ENCODE measurements around the gene FBXO39. TPM values are rescaled to one million over a fixed set of nuclear protein-coding genes. Genes with fewer than 3 reads are reported as not detected.
A peak's percentile ranks its signal among the peaks of the same experiment; 100 is the strongest.
"Not testable (repeated sequence)": the region's sequence is repeated elsewhere in the genome, so short reads cannot be mapped to it uniquely, and the experiment has no call there.

Gene FBXO39
- total and polyA plus RNA-seq, 7 experiments from 2014 or later: 0.27 to 7.4 (median 0.43) TPM

DNA sequence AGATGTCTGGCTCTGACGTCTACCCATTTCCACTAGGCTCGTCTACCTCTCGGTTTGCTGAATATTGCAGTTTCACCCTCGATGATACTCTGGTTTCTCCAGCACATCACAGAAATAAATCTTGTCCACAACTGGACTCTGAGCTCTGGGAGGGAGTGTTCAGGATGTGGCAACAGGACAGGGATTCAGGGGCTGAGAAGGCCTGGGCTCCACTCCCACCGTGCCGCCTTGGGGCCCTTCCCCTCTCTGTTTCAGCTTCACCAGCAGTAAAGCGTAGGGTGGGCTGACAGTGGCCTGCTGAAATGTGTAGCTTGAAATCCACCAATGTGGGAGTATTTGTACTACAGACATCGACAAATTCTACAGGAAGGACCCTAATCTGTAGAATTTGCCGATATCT lies 35.5 kb downstream of the FBXO39 start:
- no peaks in the 10 kb centered on the region for H3K4me1 Mint-ChIP-seq
- POLR2A ChIA-PET: no interaction called here
- DNase-seq (no peak), ATAC-seq (no peak)
- Histone ChIP-seq H3K27me3 (ENCODE audit: control insufficient read depth in 2 of 2, insufficient read depth in 2 of 2, low read length in 2 of 2) (no peaks in the 10 kb centered on the region), H3K4me3 (ENCODE audit: low read length) (no peak overlapping the region), H3K36me3 (ENCODE audit: control insufficient read depth in 2 of 3, insufficient read depth in 3 of 3, low read length in 3 of 3) (no peaks in the 10 kb centered on the region), H3K4me1 (ENCODE audit: control insufficient read depth in 2 of 2, insufficient read depth in 2 of 2, low read length in 2 of 2) (no peaks in the 10 kb centered on the region), H3K9me3 (ENCODE audit: control insufficient read depth in 2 of 3, low read length in 3 of 3) (no peaks in the 10 kb centered on the region), H3K27ac (ENCODE audit: low read depth, low read length) (no peak overlapping the region)
- no peak overlapping the region for H3K27ac Mint-ChIP-seq
- H3K27me3 Mint-ChIP-seq: peaks cover 7 to 34% (median 26%) of the 10 kb centered on the region in 5 donors
- peaks cover 0 to 3% (median 0%) of the 10 kb centered on the region in 5 donors for H3K36me3 Mint-ChIP-seq
- peaks cover 0 to 7% (median 0%) of the 10 kb centered on the region in 11 donors for H3K9me3 Mint-ChIP-seq
- H3K4me3 Mint-ChIP-seq: no peak overlapping the region
- CTCF ChIA-PET: no interaction called here
- intact Hi-C loops (cut with micrococcal nuclease): no loop called here

GRCh38 chr17:6812295-6812694 lies 36.3 kb downstream of the FBXO39 start:
- Histone ChIP-seq H3K4me3 (ENCODE audit: low read length) (no peak overlapping the region), H3K9me3 (ENCODE audit: control insufficient read depth in 2 of 3, low read length in 3 of 3) (no peaks in the 10 kb centered on the region), H3K36me3 (ENCODE audit: control insufficient read depth in 2 of 3, insufficient read depth in 3 of 3, low read length in 3 of 3) (no peaks in the 10 kb centered on the region), H3K27ac (ENCODE audit: low read depth, low read length) (no peak overlapping the region), H3K4me1 (ENCODE audit: control insufficient read depth in 2 of 2, insufficient read depth in 2 of 2, low read length in 2 of 2) (no peaks in the 10 kb centered on the region), H3K27me3 (ENCODE audit: control insufficient read depth in 2 of 2, insufficient read depth in 2 of 2, low read length in 2 of 2) (no peaks in the 10 kb centered on the region)
- Mint-ChIP-seq H3K27ac (no peak overlapping the region), H3K9me3 (peaks cover 0 to 7% (median 2%) of the 10 kb centered on the region in 11 donors), H3K36me3 (peaks cover 0 to 3% (median 0%) of the 10 kb centered on the region in 5 donors), H3K4me1 (no peaks in the 10 kb centered on the region), H3K27me3 (peaks cover 7 to 35% (median 28%) of the 10 kb centered on the region in 5 donors), H3K4me3 (no peak overlapping the region)
- ChIA-PET CTCF (no interaction called here), POLR2A (no interaction called here)
- ATAC-seq (no peak), DNase-seq (no peak)
- intact Hi-C loops (cut with micrococcal nuclease): no loop called here

DNA sequence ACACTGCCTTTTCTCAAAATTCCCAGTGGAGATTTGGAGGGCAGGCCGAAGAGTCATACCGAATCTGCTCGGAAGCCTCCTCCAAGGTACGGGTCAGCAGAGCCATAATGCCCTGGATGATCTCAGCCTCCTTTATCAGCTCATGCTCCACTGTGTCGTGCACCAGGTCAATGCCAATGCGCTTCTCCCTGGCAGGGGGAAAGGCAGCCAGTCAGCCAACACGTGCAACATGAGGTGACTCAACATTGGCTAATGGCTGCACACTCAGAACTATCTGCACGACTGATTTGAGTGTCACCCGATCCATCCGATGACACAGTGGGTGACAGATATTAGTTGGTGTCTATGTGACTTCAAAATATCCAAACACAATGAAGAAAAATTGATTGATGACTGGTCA lies 39.8 kb downstream of the FBXO39 start:
- CTCF ChIA-PET: no interaction called here
- peaks cover 19 to 44% (median 35%) of the 10 kb centered on the region in 5 donors for H3K27me3 Mint-ChIP-seq

DNA sequence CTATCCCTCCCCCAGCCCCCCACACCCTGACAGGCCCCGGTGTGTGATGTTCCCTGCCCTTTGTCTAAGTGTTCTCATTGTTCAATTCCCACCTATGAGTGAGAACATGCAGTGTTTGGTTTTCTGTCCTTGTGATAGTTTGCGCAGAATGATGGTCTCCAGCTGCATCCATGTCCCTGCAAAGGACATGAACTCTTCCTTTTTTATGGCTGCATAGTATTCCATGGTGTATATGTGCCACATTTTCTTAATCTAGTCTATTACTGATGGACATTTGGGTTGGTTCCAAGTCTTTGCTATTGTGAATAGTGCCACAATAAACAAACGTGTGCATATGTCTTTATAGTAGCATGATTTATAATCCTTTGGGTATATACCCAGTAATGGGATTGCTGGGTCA lies 40.4 kb downstream of the FBXO39 start:
- H3K4me1 Mint-ChIP-seq; H3K9me3 ChIP-seq (ENCODE audit: control insufficient read depth in 2 of 3, low read length in 3 of 3); H3K36me3 Mint-ChIP-seq; H3K27ac ChIP-seq (ENCODE audit: low read depth, low read length); H3K36me3 ChIP-seq (ENCODE audit: control insufficient read depth in 2 of 3, insufficient read depth in 3 of 3, low read length in 3 of 3); H3K27me3 ChIP-seq (ENCODE audit: control insufficient read depth in 2 of 2, insufficient read depth in 2 of 2, low read length in 2 of 2); H3K9me3 Mint-ChIP-seq; POLR2A ChIA-PET; H3K4me1 ChIP-seq (ENCODE audit: control insufficient read depth in 2 of 2, insufficient read depth in 2 of 2, low read length in 2 of 2); H3K4me3 Mint-ChIP-seq; intact Hi-C loops (cut with micrococcal nuclease); CTCF ChIA-PET; H3K27ac Mint-ChIP-seq; ATAC-seq; H3K4me3 ChIP-seq (ENCODE audit: low read length); DNase-seq: not testable (repeated sequence)
- H3K27me3 Mint-ChIP-seq: peaks cover 24 to 46% (median 37%) of the 10 kb centered on the region in 5 donors

More for the DNA sequence above, 39.8 kb downstream of the FBXO39 start:
- no peak for ATAC-seq
- no peaks in the 10 kb centered on the region for H3K36me3 ChIP-seq (ENCODE audit: control insufficient read depth in 2 of 3, insufficient read depth in 3 of 3, low read length in 3 of 3)
- intact Hi-C loops (cut with micrococcal nuclease): no loop called here
- POLR2A ChIA-PET: no interaction called here
- no peak overlapping the region for H3K4me3 ChIP-seq (ENCODE audit: low read length)
- H3K27me3 ChIP-seq (ENCODE audit: control insufficient read depth in 2 of 2, insufficient read depth in 2 of 2, low read length in 2 of 2): no peaks in the 10 kb centered on the region
- Mint-ChIP-seq H3K4me1 (no peaks in the 10 kb centered on the region), H3K9me3 (peaks cover 0 to 4% (median 0%) of the 10 kb centered on the region in 11 donors), H3K27ac (no peak overlapping the region), H3K4me3 (no peak overlapping the region), H3K36me3 (peaks cover 0 to 3% (median 0%) of the 10 kb centered on the region in 5 donors)
- no peaks in the 10 kb centered on the region for H3K9me3 ChIP-seq (ENCODE audit: control insufficient read depth in 2 of 3, low read length in 3 of 3)
- H3K27ac ChIP-seq (ENCODE audit: low read depth, low read length): no peak overlapping the region
- DNase-seq: no peak
- H3K4me1 ChIP-seq (ENCODE audit: control insufficient read depth in 2 of 2, insufficient read depth in 2 of 2, low read length in 2 of 2): no peaks in the 10 kb centered on the region

DNA sequence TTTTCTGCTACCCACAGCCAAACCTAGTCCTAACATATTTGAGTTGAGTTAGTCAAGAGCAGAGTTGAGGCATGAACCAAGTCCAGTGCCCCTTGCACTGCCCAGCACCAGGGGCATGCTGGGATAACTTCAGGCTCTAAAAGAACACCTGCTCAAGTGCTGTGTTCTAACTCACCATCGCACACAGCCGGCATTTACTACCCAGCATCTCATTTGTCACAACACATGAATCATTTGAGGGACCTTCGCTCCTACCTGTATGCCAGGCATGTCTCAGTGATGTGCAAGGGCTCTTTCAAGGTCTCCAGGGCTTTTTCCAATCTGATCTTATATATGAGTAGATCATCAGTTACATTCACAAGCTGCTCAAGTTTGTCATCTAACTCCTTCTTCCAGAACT lies 42.9 kb downstream of the FBXO39 start:
- CTCF ChIA-PET: no interaction called here
- Mint-ChIP-seq H3K4me3 (no peak overlapping the region), H3K4me1 (no peaks in the 10 kb centered on the region), H3K27ac (no peak overlapping the region), H3K9me3 (peaks cover 0 to 4% (median 0%) of the 10 kb centered on the region in 11 donors), H3K27me3 (peaks cover 25 to 34% (median 31%) of the 10 kb centered on the region in 5 donors), H3K36me3 (peaks cover 0 to 3% (median 0%) of the 10 kb centered on the region in 5 donors)
- Histone ChIP-seq H3K27me3 (ENCODE audit: control insufficient read depth in 2 of 2, insufficient read depth in 2 of 2, low read length in 2 of 2) (no peaks in the 10 kb centered on the region), H3K9me3 (ENCODE audit: control insufficient read depth in 2 of 3, low read length in 3 of 3) (no peaks in the 10 kb centered on the region), H3K27ac (ENCODE audit: low read depth, low read length) (no peak overlapping the region), H3K4me3 (ENCODE audit: low read length) (no peak overlapping the region), H3K4me1 (ENCODE audit: control insufficient read depth in 2 of 2, insufficient read depth in 2 of 2, low read length in 2 of 2) (no peaks in the 10 kb centered on the region), H3K36me3 (ENCODE audit: control insufficient read depth in 2 of 3, insufficient read depth in 3 of 3, low read length in 3 of 3) (no peaks in the 10 kb centered on the region)
- intact Hi-C loops (cut with micrococcal nuclease): no loop called here
- DNase-seq (no peak), ATAC-seq (no peak)
- POLR2A ChIA-PET: no interaction called here

DNA sequence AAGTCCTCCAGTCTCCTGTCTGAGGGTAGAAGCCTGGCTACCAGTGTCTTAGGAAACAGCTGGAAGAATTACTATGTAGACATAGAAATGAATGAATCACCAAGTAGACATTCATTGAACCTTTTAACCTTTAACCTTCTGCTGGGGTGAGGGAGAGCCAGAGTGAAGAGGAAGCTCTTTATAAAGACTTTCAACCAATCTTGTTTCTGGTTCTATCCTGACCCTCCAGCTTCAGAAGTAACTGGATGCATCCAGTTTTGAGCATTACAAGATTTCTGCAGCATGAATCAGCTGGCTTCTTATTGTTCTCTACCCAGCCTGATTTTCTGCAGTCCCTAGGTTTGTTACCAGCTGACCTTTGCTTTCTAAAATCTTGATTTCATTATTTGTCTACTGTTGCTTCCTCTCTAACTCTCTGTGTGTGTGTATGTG lies 47.0 kb downstream of the FBXO39 start:
- Mint-ChIP-seq H3K27me3 (peaks cover 11 to 45% (median 35%) of the 10 kb centered on the region in 5 donors), H3K4me3 (no peak overlapping the region), H3K36me3 (peaks cover 0 to 3% (median 0%) of the 10 kb centered on the region in 5 donors), H3K4me1 (no peaks in the 10 kb centered on the region), H3K27ac (no peak overlapping the region), H3K9me3 (no peaks in the 10 kb centered on the region)
- intact Hi-C loops (cut with micrococcal nuclease): no loop called here
- POLR2A ChIA-PET: no interaction called here
- H3K4me3 ChIP-seq (ENCODE audit: low read length): no peak overlapping the region
- H3K9me3 ChIP-seq (ENCODE audit: control insufficient read depth in 2 of 3, low read length in 3 of 3): no peaks in the 10 kb centered on the region
- DNase-seq (no peak), ATAC-seq (no peak)
- no peaks in the 10 kb centered on the region for H3K27me3 ChIP-seq (ENCODE audit: control insufficient read depth in 2 of 2, insufficient read depth in 2 of 2, low read length in 2 of 2)
- no peaks in the 10 kb centered on the region for H3K36me3 ChIP-seq (ENCODE audit: control insufficient read depth in 2 of 3, insufficient read depth in 3 of 3, low read length in 3 of 3)
- CTCF ChIA-PET: no interaction called here
- no peaks in the 10 kb centered on the region for H3K4me1 ChIP-seq (ENCODE audit: control insufficient read depth in 2 of 2, insufficient read depth in 2 of 2, low read length in 2 of 2)
- H3K27ac ChIP-seq (ENCODE audit: low read depth, low read length): no peak overlapping the region

GRCh38 chr17:6830383-6830986 lies 54.5 kb downstream of the FBXO39 start:
- Histone ChIP-seq H3K27ac (ENCODE audit: low read depth, low read length) (no peak overlapping the region), H3K9me3 (ENCODE audit: control insufficient read depth in 2 of 3, low read length in 3 of 3) (no peaks in the 10 kb centered on the region), H3K36me3 (ENCODE audit: control insufficient read depth in 2 of 3, insufficient read depth in 3 of 3, low read length in 3 of 3) (no peaks in the 10 kb centered on the region), H3K4me3 (ENCODE audit: low read length) (no peak overlapping the region), H3K27me3 (ENCODE audit: control insufficient read depth in 2 of 2, insufficient read depth in 2 of 2, low read length in 2 of 2) (peaks cover 22% of the 10 kb centered on the region in 2 donors), H3K4me1 (ENCODE audit: control insufficient read depth in 2 of 2, insufficient read depth in 2 of 2, low read length in 2 of 2) (no peaks in the 10 kb centered on the region)
- Mint-ChIP-seq H3K27ac (peak overlapping the region in 5 of 9 donors; percentile 7 to 84 (median 62)), H3K27me3 (peaks cover 48 to 63% (median 52%) of the 10 kb centered on the region in 5 donors), H3K9me3 (no peaks in the 10 kb centered on the region), H3K4me1 (peaks cover 7 to 20% (median 14%) of the 10 kb centered on the region in 7 donors), H3K36me3 (no peaks in the 10 kb centered on the region), H3K4me3 (peak overlapping the region in 5 of 10 donors; percentile 34 to 85 (median 54))
- ChIA-PET CTCF (interaction anchor here (0.6 kb wide), 1 partner anchor 1961 kb away, joined by 6 read pairs; no protein-coding TSS in a partner anchor), POLR2A (no interaction called here)
- DNase-seq (no peak), ATAC-seq (no peak)
- intact Hi-C loops (cut with micrococcal nuclease): no loop called here

All from naive thymus-derived CD4-positive, alpha-beta T cell (primary cell).